GM23338 (cell line): ENCODE measurements around the gene KCNB1.

Source experiments
- CREB1 ChIP-seq: fragments of 250-450 bp; sonication (Bioruptor Pico); IDR thresholded peaks from 2 replicates; pipeline ENCODE4 v1.5.0; 2020; ENCODE audit warnings: low read depth, mild to moderate bottlenecking, moderate library complexity
- CTCF ChIP-seq, 2 experiments: fragments of 200-600 bp in 1 of 2; sonication (generic) in 1 of 2; conservative IDR thresholded peaks; 2 replicates each; pipeline versions ENCODE4 v1.5.1 to v1.6.1; 2016 to 2017; ENCODE audit warnings: antibody characterized with exemption in 2 of 2, low read depth in 2 of 2, mild to moderate bottlenecking in 2 of 2, moderate library complexity in 1 of 2
- ETS1 ChIP-seq: IDR thresholded peaks from 2 replicates; pipeline ENCODE4 v1.6.1; 2016; ENCODE audit warnings: antibody characterized with exemption
- EZH2 ChIP-seq: fragments of 200-600 bp; sonication (generic); IDR thresholded peaks from one replicate; pipeline ENCODE4 v1.8.0; 2017; ENCODE audit warnings: antibody characterized with exemption, mild to moderate bottlenecking, low read depth; ENCODE audit not compliant: unreplicated experiment
- EZH2phosphoT487 ChIP-seq: fragments of 200-600 bp; sonication (generic); IDR thresholded peaks from one replicate; pipeline ENCODE4 v1.8.1; 2018; ENCODE audit warnings: antibody characterized with exemption; ENCODE audit not compliant: unreplicated experiment
- JUNB ChIP-seq: IDR thresholded peaks from one replicate; pipeline ENCODE4 v1.6.1; 2016; ENCODE audit warnings: antibody characterized with exemption; ENCODE audit not compliant: unreplicated experiment
- POLR2AphosphoS5 ChIP-seq: IDR thresholded peaks from 2 replicates; pipeline ENCODE4 v1.6.1; 2016; ENCODE audit warnings: antibody characterized with exemption, low read depth
- REST ChIP-seq: IDR thresholded peaks from one replicate; pipeline ENCODE4 v1.6.1; 2018; ENCODE audit warnings: antibody characterized with exemption; ENCODE audit not compliant: unreplicated experiment
- ZNF114 ChIP-seq: fragments of 250-450 bp; sonication (Bioruptor Pico); IDR thresholded peaks from 2 replicates; pipeline ENCODE4 v1.5.0; 2020; ENCODE audit warnings: mild to moderate bottlenecking, moderate library complexity

GRCh38 chr20:49424536-49424935, 57.9 kb downstream of the KCNB1 start:
- TF ChIP-seq CTCF (conservative IDR thresholded peaks at IDR 0.05; ENCODE audit: low read depth in 2 of 2) = no peak
- TF ChIP-seq POLR2AphosphoS5 = no peak
- no peak for TF ChIP-seq EZH2
- no peak for TF ChIP-seq EZH2phosphoT487
- TF ChIP-seq REST = no peak
- no peak for TF ChIP-seq CREB1 (CRISPR knock-in tag)
- TF ChIP-seq JUNB = no peak
- no peak for TF ChIP-seq ZNF114 (CRISPR knock-in tag)
- no peak for TF ChIP-seq ETS1
